Fibroblast of peridontal ligament (primary cell): ENCODE results near the gene SPC24.
"Not testable (repeated sequence)": the region's sequence is repeated elsewhere in the genome, so short reads cannot be mapped to it uniquely, and the experiment has no call there.

Source experiments
- DNase-seq: peaks from one replicate; pipeline ENCODE4 v3.0.0-alpha.2; 2010; ENCODE audit errors: extremely low read depth

SPC24 gene

GRCh38 chr19:11125994-11126685 is 29.4 kb downstream of the SPC24 start:
- peak; percentile 69 for DNase-seq

- not testable (repeated sequence) for DNase-seq
Observed at GRCh38 chr19:11124157-11124556, 31.4 kb downstream of the SPC24 start.

GRCh38 chr19:11123114-11123513 is 32.5 kb downstream of the SPC24 start:
- no peak for DNase-seq

GRCh38 chr19:11121963-11122362 is 33.6 kb downstream of the SPC24 start:
- DNase-seq, result not testable (repeated sequence)

- no peak for DNase-seq
Observed at GRCh38 chr19:11116507-11116906, 39.1 kb downstream of the SPC24 start.

GRCh38 chr19:11115895-11116446 is 39.6 kb downstream of the SPC24 start:
- DNase-seq, result no peak

GRCh38 chr19:11115042-11115441 is 40.5 kb downstream of the SPC24 start:
- no peak for DNase-seq

- DNase-seq, result no peak
Observed at GRCh38 chr19:11113140-11113708, 42.4 kb downstream of the SPC24 start.

GRCh38 chr19:11111771-11112144 is 43.8 kb downstream of the SPC24 start:
- no peak for DNase-seq

- no peak for DNase-seq
Observed at GRCh38 chr19:11111117-11111770, 44.3 kb downstream of the SPC24 start.

- DNase-seq, result no peak
Observed at GRCh38 chr19:11108746-11109145, 46.8 kb downstream of the SPC24 start.

- no peak for DNase-seq
Observed at GRCh38 chr19:11106477-11106876, 49.1 kb downstream of the SPC24 start.

- DNase-seq, result no peak
Observed at GRCh38 chr19:11105014-11105636, 50.5 kb downstream of the SPC24 start.

- not testable (repeated sequence) for DNase-seq
Observed at GRCh38 chr19:11103667-11104066, 51.9 kb downstream of the SPC24 start.

- no peak for DNase-seq
Observed at GRCh38 chr19:11102944-11103343, 52.6 kb downstream of the SPC24 start.

- no peak for DNase-seq
Observed at GRCh38 chr19:11101057-11101456, 54.5 kb downstream of the SPC24 start.

- DNase-seq, result no peak
Observed at GRCh38 chr19:11100049-11100448, 55.5 kb downstream of the SPC24 start.

GRCh38 chr19:11098861-11099260 is 56.7 kb downstream of the SPC24 start:
- no peak for DNase-seq

GRCh38 chr19:11098327-11098726 is 57.3 kb downstream of the SPC24 start:
- no peak for DNase-seq

GRCh38 chr19:11097367-11097766 is 58.2 kb downstream of the SPC24 start:
- DNase-seq, result not testable (repeated sequence)

- DNase-seq, result peak; percentile 97
Observed at GRCh38 chr19:11096210-11096841, 59.3 kb downstream of the SPC24 start.
